HG02610 (cell line): ENCODE measurements around the gene PCLO.
A peak's percentile ranks its signal among the peaks of the same experiment; 100 is the strongest.
"Not testable (repeated sequence)": the region's sequence is repeated elsewhere in the genome, so short reads cannot be mapped to it uniquely, and the experiment has no call there.

Source experiments
- ATAC-seq: cut with Tn5 transposase; IDR thresholded peaks from one replicate; pipeline ENCODE4 v1.9.1; 2021; ENCODE audit warnings: mild to moderate bottlenecking, moderate library complexity; ENCODE audit not compliant: unreplicated experiment

PCLO gene

DNA sequence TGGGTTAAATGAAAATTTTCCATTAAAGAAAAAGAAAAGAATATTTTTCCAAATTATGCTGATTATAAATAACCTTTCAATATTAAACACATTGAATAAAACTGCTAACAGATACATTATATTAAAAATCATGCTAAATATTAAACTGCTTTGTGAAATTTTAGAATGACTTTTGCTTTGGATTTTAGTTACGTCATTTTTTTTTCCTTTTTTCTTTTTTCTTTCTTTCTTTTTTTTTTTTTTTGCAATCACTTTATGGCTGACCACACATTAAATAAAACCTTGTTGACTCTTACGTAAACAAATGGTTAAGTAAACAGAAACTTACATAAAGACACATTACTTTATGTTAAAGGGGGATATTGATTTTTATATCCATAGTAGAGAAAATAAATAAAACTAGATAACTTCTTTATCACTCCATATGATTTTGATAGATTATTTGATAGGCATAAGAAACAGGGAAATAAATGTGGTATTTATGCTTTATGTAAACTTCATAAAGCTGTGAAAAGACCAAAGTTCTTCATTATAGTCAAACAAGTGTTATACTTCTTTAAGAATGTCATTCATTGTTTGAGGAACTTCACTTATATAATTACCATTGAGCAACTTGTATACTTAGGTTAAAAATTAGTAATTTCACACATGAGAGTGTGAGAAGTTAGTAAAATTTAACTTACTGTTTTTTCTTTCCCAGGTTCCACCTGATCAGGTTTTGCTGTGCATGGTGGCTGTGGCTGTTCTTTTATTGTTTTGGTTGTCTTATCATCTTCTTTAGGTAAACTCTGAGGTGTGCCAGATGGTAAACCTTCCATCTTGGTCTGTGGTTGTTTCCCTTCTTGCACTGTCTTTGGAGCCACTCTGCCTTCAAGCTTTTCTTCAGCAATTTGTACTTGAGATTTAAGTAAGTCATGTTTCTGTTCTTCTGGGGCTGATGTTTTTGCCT lies 197.3 kb downstream of the PCLO start:
- no peak for ATAC-seq

DNA sequence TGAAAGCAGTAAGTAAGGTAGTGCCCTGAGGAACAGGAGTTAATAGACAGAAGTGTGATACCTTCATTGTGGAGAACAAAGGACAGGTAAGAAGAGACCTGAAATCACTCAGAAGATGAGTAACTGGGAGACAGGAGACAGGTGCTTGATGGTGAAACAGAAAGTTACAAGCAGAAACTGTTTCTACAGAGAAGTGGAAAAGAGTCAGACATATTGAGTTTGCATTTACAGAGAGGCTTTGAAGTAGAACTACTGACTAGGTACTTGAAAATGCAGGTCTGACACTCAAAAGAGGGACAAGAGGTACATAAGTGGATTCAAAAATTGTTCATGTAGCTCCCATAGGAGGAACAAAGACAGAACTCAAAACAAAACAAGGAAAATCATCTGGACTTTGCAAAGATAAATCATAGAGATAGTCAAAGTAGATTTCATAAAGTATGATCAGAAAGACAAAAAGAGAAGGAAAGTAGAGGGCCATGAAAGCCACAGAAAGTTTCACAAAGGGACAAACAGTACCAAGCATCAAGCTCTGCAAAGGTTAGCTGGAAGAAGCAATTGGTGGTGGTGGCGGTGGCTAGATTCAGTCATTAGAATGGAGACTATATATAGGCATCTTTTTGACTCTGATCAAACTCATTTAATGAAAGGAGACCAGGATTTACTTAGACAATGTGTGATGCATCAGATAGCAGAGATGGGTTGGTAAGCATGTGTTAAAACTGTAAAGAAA lies 198.4 kb downstream of the PCLO start:
- peak; percentile 76 for ATAC-seq

- ATAC-seq, result no peak
Measured at GRCh38 chr7:82961240-82961639, 201.4 kb downstream of the PCLO start.

- no peak for ATAC-seq
Measured at GRCh38 chr7:82959528-82959927, 203.2 kb downstream of the PCLO start.

GRCh38 chr7:82957521-82957920 lies 205.2 kb downstream of the PCLO start:
- no peak for ATAC-seq

DNA sequence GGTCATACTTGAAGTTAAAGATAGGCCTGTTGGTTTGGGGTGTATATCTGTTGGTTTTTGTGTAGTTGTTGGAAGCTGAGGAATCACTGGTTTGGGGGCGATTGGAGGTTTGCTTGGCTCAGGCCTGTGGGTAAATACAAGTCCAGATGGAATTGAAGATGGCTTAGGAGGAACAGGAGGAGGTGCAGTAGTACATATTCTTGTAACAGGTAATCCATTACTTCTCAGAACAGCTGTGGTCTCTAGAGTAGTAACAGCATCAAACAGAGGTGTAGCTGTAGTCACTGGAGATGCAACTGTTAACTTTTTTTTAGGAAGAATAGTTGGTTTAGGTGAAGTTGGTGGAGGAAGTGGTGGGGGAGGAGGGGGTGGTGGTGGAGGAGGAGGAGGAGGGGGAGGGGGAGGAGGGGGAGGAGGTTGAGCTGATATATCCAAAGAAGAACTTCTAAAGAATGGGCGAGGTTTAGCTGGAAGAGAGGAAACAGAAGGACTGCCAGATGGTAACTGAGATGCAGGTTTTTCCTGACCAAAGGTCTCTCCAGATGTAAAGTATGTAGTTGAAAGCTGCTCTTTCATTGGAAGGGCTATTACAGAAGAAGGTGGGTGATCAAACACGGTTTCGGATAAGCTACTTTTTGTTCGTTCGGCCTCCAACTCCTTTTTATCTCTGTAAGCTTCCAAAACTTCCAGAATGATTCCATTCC lies 209.2 kb downstream of the PCLO start:
- no peak for ATAC-seq

DNA sequence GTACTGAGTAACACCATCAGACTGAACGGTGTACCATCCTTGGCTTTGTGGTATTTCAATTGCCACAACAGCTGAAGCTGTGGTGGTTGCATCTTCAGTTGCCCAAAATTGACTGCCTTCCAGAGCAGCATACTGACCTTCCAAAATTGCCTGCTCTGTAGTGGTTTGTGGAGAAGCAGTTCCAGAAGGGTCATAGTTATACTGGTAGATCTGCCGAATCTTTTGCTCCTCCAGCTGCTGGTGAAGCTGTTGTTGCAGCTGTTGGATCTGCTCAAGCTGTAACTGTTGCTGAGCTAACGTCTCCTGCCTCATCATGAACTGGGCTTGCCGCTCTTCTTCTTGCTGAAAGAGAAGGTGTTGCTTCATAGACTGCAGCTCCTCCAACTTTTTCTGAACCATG lies 212.2 kb downstream of the PCLO start:
- no peak for ATAC-seq

GRCh38 chr7:82945480-82945879 lies 217.2 kb downstream of the PCLO start:
- ATAC-seq, result no peak

- ATAC-seq, result no peak
Measured at GRCh38 chr7:82945056-82945455, 217.6 kb downstream of the PCLO start.

DNA sequence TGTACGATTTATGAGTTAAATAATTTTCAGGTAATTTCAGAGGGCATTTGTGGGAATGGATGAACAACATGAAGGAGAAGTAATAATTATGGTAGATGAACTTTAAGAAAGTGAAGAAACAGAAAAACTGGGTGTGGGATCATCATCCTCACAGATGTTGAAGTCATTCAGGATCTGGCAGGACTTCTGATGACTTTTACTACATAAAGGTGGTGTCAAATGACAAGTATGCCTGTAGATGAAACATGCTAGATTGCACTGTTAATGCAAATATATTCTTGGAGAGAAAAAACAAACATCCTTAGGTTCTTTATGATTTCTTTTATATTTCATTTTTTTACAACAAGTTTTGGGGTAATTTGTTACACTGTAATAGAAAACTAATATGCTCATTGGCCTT lies 230.2 kb downstream of the PCLO start:
- no peak for ATAC-seq

GRCh38 chr7:82926477-82926876 lies 236.2 kb downstream of the PCLO start:
- ATAC-seq, result no peak

DNA sequence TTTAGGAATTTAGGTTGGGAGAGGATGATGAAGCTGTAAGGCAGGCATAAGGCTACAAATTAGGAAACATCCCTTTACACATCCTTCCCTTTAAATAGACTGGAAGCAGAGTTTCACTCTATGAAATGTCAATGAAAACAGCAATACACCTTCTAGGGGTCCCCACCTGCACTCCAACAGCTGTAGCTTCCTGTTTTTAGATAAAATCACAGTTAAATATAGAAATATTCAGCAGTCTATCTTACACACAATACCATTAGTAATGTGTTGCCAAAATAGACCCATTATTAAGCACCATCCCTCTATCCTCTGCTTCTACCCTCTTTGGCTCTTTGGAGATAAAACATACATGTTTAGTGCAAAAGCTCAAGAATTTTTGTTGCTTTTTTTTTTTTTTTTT lies 237.4 kb downstream of the PCLO start:
- no peak for ATAC-seq

DNA sequence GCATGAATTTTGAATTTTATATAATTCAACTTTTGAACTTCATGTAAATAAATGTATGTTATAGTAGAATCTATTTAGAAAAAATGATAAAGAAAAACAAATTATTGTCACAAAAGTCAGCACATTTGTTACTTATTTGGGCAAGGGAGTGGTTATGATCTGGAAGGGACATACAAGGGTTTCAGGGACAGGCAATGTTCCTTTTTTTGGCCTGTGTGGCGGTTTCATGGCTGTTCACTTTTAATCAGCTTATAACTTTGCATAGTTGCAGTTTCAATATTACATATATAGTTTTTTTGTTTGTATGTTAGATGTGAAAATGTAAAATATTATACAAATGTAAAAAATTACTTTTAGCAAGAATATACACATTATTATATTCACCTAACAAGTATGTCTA lies 256.2 kb downstream of the PCLO start:
- ATAC-seq, result peak; percentile 91

DNA sequence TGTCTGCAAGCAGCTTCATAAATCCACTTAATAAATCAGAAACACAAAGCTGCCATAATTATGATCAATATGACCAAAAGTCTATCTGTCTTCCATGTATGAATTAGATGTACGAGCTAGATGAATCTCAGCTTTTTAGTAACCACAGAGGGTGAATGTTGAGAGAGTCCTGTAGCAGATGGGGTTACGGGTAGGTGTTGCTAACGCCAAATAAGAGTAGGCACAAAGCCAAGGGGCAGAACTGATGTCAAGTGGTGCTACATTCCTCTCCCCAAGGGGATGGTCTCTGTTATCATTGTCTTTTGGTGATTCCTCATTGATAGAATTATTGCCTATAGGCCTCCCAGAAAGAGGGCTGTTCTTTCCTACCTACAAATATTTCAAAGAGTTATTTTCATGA lies 257.8 kb downstream of the PCLO start:
- no peak for ATAC-seq

DNA sequence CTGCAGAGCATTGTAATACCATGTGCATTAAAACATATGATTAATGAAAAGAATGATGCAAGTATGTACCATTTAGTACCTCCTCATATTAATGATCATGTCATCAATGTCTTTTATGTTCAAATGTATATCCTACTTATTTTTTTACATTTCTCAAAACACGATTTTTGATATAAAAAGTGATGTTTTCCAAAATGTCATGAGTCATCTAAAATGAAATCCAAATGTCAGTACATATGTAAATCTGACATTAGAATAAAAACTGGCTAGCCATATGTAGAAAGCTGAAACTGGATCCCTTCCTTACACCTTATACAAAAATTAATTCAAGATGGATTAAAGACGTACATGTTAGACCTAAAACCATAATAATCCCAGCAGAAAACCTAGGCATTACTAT lies 261.6 kb downstream of the PCLO start:
- not testable (repeated sequence) for ATAC-seq

GRCh38 chr7:82897500-82897899 lies 265.2 kb downstream of the PCLO start:
- ATAC-seq, result no peak

GRCh38 chr7:82894341-82894740 lies 268.3 kb downstream of the PCLO start:
- ATAC-seq, result not testable (repeated sequence)

DNA sequence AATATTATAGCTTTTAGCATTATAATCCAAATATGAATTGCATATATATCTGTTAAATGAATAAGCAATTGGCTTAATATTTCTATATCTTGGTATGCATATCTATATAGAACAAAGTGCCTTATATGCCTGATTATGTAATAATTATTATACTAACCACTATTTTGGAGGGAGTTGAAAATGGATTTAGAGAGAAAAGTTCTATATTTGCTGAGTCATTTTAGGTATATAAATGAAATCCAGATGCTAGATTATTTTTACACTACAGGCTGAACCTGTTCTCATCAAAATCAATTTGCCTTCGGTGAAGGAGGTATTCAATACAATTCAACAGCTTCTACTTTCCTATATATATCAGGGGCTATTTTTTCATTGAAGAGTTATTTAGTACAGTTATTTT lies 276.4 kb downstream of the PCLO start:
- no peak for ATAC-seq

DNA sequence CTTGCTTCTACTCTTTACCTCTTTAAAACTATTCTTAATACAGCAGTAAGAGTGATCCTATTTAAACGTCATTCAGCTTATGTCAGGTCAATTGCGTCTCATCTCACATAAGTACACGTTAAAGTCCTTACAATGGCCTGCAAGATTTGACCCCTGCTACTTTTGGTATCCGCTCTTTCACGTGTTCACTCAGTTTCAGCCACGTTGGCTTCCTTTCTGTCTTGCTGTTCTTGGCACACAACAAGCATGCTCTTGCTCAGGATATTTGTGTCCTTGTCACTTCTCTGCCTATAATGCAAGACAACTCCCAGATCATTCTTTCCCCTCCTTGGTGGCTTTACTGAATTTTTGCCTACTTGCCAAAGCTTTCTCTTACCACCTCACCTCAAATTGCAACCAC lies 296.8 kb downstream of the PCLO start:
- no peak for ATAC-seq

DNA sequence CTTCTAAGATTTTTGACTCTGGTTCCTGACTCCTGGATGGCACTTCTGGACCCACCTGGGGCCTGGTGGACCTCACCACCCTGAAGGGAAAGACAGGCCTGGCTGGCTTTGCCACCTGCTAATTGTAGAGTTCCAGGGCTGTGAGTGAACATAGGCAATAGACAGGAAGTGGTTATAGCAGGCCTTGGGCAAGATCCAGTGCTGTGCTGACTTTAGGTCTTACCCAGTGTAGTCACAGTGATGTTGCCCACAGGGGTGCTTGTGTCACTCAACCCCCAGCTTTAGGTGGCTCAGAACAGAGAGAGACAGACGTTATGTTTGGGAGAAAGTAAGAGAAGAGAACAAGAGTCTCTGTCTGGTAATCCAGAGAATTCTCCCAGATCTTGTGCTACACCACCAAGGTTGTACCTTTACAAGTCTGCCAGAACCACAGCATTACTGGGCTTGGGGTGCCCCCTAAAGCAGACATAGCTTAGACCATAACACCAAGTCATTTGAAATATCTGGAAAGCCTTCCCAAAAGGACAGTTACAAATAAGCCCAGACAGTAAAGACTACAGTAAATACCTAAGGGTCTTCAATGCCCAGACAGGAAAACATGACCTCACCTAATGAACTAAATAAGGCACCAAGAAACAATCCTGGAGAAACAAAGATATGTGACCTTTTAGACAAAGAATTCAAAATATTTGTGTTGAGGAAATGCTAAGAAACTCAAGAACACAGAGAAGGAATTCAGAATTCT lies 303.4 kb downstream of the PCLO start:
- ATAC-seq, result no peak

DNA sequence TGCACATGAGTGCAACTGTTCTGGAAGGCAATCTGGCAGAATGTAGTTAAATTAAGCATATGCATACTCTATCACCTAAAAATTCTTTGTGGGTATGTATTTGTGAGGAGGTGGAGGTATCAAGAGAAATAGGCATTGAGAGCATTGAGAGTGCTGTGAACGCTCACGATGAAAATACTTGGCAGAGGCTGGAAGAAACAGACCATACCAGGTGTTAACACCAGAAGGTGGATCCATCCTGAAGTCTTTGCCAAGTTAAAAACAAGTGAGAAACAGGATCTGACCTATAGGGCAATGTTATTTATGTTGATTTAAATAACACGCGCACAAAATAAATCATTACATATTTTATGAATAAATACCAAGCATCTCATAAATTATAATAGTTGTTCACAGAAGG lies 311.6 kb downstream of the PCLO start:
- no peak for ATAC-seq
